Endothelial cell of umbilical vein (primary cell): Measurements from ENCODE around the gene EXOC1L. TPM values are rescaled to one million over a fixed set of nuclear protein-coding genes. Genes with fewer than 3 reads are reported as not detected.
"Not testable (repeated sequence)": the region's sequence is repeated elsewhere in the genome, so short reads cannot be mapped to it uniquely, and the experiment has no call there.

Experiments
- BruUV-seq: library from RNA; stranded (reverse); fragments of 400-500 nt; replicated peaks from 2 replicates; lab custom pipeline; 2021; lab: Mats Ljungman, UMichigan
- CTCF ChIA-PET: fragments of 300-600, 350-600 bp; sonication (Branson Sonifier 250); formaldehyde crosslinking; loops from one replicate; lab custom pipeline; 2021; ENCODE audit warnings: antibody characterized with exemption, inconsistent platforms; lab: Charles Lee
- POLR2A ChIA-PET: fragments of 300-600, 350-600 bp; sonication (Branson Sonifier 250); formaldehyde crosslinking; loops from one replicate; lab custom pipeline; 2021; ENCODE audit warnings: antibody characterized with exemption, inconsistent platforms; lab: Charles Lee
- DNase-seq: peaks from one replicate; pipeline ENCODE4 v3.0.0-alpha.2; 2011; ENCODE audit warnings: low read depth, low spot score
- FAIRE-seq: peaks from 2 replicates; lab custom pipeline; 2011; peaks lifted over from hg19 to GRCh38; lab: Jason Lieb, UNC
- H2AFZ ChIP-seq: 2 replicates; pipeline ENCODE4 v1.6.0; 2012; ENCODE audit warnings: low read depth, low read length, control low read depth, inconsistent platforms
- H3K27ac ChIP-seq: 2 replicates; pipeline ENCODE4 v1.5.1; 2011; ENCODE audit warnings: low read depth, mild to moderate bottlenecking, control low read depth, low read length, moderate library complexity; ENCODE audit not compliant: insufficient read depth
- H3K27me3 ChIP-seq, 2 experiments: 2 replicates each; pipeline versions ENCODE4 v1.6.0 to v1.6.1; 2011; ENCODE audit warnings: low read length in 2 of 2, mixed read lengths in 1 of 2; ENCODE audit not compliant: control insufficient read depth in 2 of 2, insufficient read depth in 2 of 2
- H3K36me3 ChIP-seq, 2 experiments: 2 replicates in 1 of 2; 3 replicates in 1 of 2; pipeline ENCODE4 v1.5.1; 2011; ENCODE audit warnings: low read length in 2 of 2, mild to moderate bottlenecking in 1 of 2, moderate library complexity in 1 of 2; ENCODE audit not compliant: control insufficient read depth in 2 of 2, insufficient read depth in 2 of 2; ENCODE audit errors: extremely low read depth in 1 of 2
- H3K4me1 ChIP-seq: 3 replicates; pipeline ENCODE4 v1.5.1; 2011; ENCODE audit warnings: mild to moderate bottlenecking, low read length; ENCODE audit not compliant: control insufficient read depth, insufficient read depth; ENCODE audit errors: extremely low read depth
- H3K4me2 ChIP-seq: 2 replicates; pipeline ENCODE4 v1.6.1; 2011; ENCODE audit warnings: low read length, control low read depth, mixed read lengths; ENCODE audit not compliant: insufficient read depth
- H3K4me3 ChIP-seq, 3 experiments: fragments of 200-600 bp in 1 of 3; sonication (generic), shearing (Covaris generic) in 1 of 3; replicated peaks in 1 of 3; 2 replicates each; pipeline ENCODE4 v1.5.1; 2011 to 2016; ENCODE audit warnings: control low read depth in 3 of 3, low read length in 3 of 3, mild to moderate bottlenecking in 2 of 3, inconsistent platforms in 1 of 3, low read depth in 1 of 3, moderate library complexity in 1 of 3; ENCODE audit not compliant: insufficient read depth in 1 of 3
- H3K79me2 ChIP-seq: 2 replicates; pipeline ENCODE4 v1.6.0; 2012; ENCODE audit warnings: low read length, inconsistent platforms; ENCODE audit not compliant: control insufficient read depth, insufficient read depth
- H3K9ac ChIP-seq: replicated peaks from 2 replicates; pipeline ENCODE3; 2011; ENCODE audit warnings: low read length, control low read depth; ENCODE audit not compliant: insufficient read depth; ENCODE audit errors: extremely low read depth
- H3K9me1 ChIP-seq: replicated peaks from 3 replicates; pipeline ENCODE4 v1.6.0; 2011; ENCODE audit warnings: mild to moderate bottlenecking, low read length; ENCODE audit not compliant: control insufficient read depth, insufficient read depth; ENCODE audit errors: extremely low read depth
- H3K9me3 ChIP-seq: replicated peaks from 2 replicates; pipeline ENCODE4 v1.5.1; 2012; ENCODE audit warnings: low read length, inconsistent platforms; ENCODE audit not compliant: control insufficient read depth, insufficient read depth
- H4K20me1 ChIP-seq: replicated peaks from 2 replicates; pipeline ENCODE3; 2011; ENCODE audit warnings: mild to moderate bottlenecking, low read length; ENCODE audit not compliant: control insufficient read depth, insufficient read depth; ENCODE audit errors: extremely low read depth
- EZH2 ChIP-seq: IDR thresholded peaks from 2 replicates; pipeline ENCODE4 v1.6.1; 2012; ENCODE audit warnings: borderline replicate concordance, low read depth, mild to moderate bottlenecking, moderate library complexity, low read length, inconsistent platforms; ENCODE audit not compliant: severe bottlenecking
- FOS ChIP-seq: IDR thresholded peaks from 2 replicates; pipeline ENCODE4 v1.6.1; 2011; ENCODE audit warnings: mild to moderate bottlenecking, low read length, moderate library complexity, borderline replicate concordance; ENCODE audit not compliant: insufficient read depth
- GATA2 ChIP-seq: IDR thresholded peaks from 2 replicates; pipeline ENCODE4 v1.7.0; 2011; ENCODE audit warnings: low read depth, mild to moderate bottlenecking, moderate library complexity, mixed read lengths, low read length; ENCODE audit not compliant: insufficient read length, insufficient read depth
- JUN ChIP-seq: IDR thresholded peaks from 2 replicates; pipeline ENCODE4 v1.6.1; 2011; ENCODE audit warnings: borderline replicate concordance, low read depth; ENCODE audit not compliant: insufficient read length, insufficient read depth
- MAX ChIP-seq: IDR thresholded peaks from 2 replicates; pipeline ENCODE4 v1.6.1; 2011; ENCODE audit not compliant: insufficient read depth, insufficient read length
- MYC ChIP-seq: IDR thresholded peaks from one replicate; pipeline ENCODE4 v1.6.1; 2011; ENCODE audit warnings: mild to moderate bottlenecking, low read depth, low read length
- POLR2A ChIP-seq: IDR thresholded peaks from 2 replicates; pipeline ENCODE4 v1.6.1; 2012; ENCODE audit warnings: low read depth, mild to moderate bottlenecking, control low read depth, low read length
- dilution Hi-C: fragments of 300-500 bp; cut with MboI; formaldehyde crosslinking; loops from one replicate; pipeline ENCODE4 v1.15.0; 2019; ENCODE audit warnings: low sequenced_read_pairs; ENCODE audit not compliant: extremely low pct_ligation_motif_present
- intact Hi-C: fragments of 100-400 bp; cut with micrococcal nuclease; formaldehyde crosslinking; loops from one replicate; pipeline ENCODE4 v1.10.0; 2022
- polyA plus RNA-seq, 4 experiments: library from polyadenylated mRNA; depleted of rRNA in 3 of 4; stranded (reverse) in 3 of 4; unstranded in 1 of 4; fragments of >200 nt; gene quantifications; 2 replicates each; pipeline versions ENCODE4 v1.2.1 to v1.2.3, GENCODE V29; 2011 to 2012; ENCODE audit warnings: missing spikeins in 1 of 4
- total RNA-seq: library from RNA; stranded (reverse); gene quantifications from 2 replicates; pipeline ENCODE4 v1.2.3, GENCODE V29; 2021

EXOC1L gene
- total and polyA plus RNA-seq, 2 donors (not counting 3 experiments of a cell fraction or from before 2014, with no cell fraction given) = not detected

DNA sequence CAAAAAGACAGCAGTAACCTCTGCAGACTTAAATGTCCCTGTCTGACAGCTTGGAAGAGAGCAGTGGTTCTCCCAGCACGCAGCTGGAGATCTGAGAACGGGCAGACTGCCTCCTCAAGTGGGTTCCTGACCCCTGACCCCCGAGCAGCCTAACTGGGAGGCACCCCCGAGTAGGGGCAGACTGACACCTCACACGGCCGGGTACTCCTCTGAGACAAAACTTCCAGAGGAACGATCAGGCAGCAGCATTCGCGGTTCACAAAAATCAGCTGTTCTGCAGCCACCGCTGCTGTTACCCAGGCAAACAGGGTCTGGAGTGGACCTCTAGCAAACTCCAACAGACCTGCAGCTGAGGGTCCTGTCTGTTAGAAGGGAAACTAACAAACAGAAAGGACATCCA, 22.7 kb downstream of the EXOC1L start:
- H3K9me3 ChIP-seq, DNase-seq, H2AFZ ChIP-seq, FAIRE-seq, H3K4me1 ChIP-seq, H3K27ac ChIP-seq, H3K9ac ChIP-seq, intact Hi-C loops, H3K4me2 ChIP-seq, H3K9me1 ChIP-seq, CTCF ChIA-PET, H3K79me2 ChIP-seq, H3K36me3 ChIP-seq, BruUV-seq, H3K27me3 ChIP-seq, dilution Hi-C loops, H4K20me1 ChIP-seq, H3K4me3 ChIP-seq, POLR2A ChIA-PET: not testable (repeated sequence)

- H3K36me3 ChIP-seq = no peaks in the 10 kb centered on the region
- FAIRE-seq (no peak), DNase-seq (no peak)
- CTCF ChIA-PET = no interaction called here
- no peaks in the 10 kb centered on the region for H4K20me1 ChIP-seq
- intact Hi-C loops (no loop called here), dilution Hi-C loops (no loop called here)
- no peaks in the 10 kb centered on the region for H3K9me3 ChIP-seq
- H2AFZ ChIP-seq = no peak overlapping the region
- H3K9me1 ChIP-seq = no peaks in the 10 kb centered on the region
- H3K4me2 ChIP-seq = no peak overlapping the region
- no peak overlapping the region for H3K9ac ChIP-seq
- no peak overlapping the region for H3K27ac ChIP-seq
- no peak overlapping the region for H3K4me3 ChIP-seq
- no TSS peak for BruUV-seq
- peaks cover 5% of the 10 kb centered on the region for H3K79me2 ChIP-seq
- H3K4me1 ChIP-seq = peaks cover 5% of the 10 kb centered on the region
- no peak for TF ChIP-seq JUN
- TF ChIP-seq MYC = no peak
- TF ChIP-seq EZH2 = no peak
- no peak for TF ChIP-seq FOS
- TF ChIP-seq MAX = no peak
- TF ChIP-seq POLR2A = no peak
- no peak for TF ChIP-seq GATA2
- POLR2A ChIA-PET = no interaction called here
- H3K27me3 ChIP-seq = peaks cover 16 to 22% of the 10 kb centered on the region in 2 experiments
Observed at GRCh38 chr4:55849724-55850123, 30.1 kb downstream of the EXOC1L start.
